Mammary microvascular endothelial cell (primary cell): ENCODE data around the gene FMO1. TPM values are rescaled to one million over a fixed set of nuclear protein-coding genes. Genes with fewer than 3 reads are reported as not detected.

Experiments
- total RNA-seq: library from RNA; depleted of rRNA; stranded (reverse); fragments of >200 nt; gene quantifications from 2 replicates; pipeline ENCODE4 v1.2.3, GENCODE V29; 2015

The FMO1 gene
- not detected in 2 replicates for total RNA-seq

GRCh38 chr1:171248302-171248701 is at the start of gene FMO1:
FMO1 (plus strand) TSS chr1:171248494; CDS start chr1:171258088, 9,594 bp downstream.

GRCh38 chr1:171313835-171314320 is 65.6 kb downstream of the FMO1 start, which contains the start of gene FMO4:
FMO4 (plus strand) TSS chr1:171314183; CDS start chr1:171319826, 5,643 bp downstream.

Other genes starting within 250 kb of the FMO1 start
- not detected in 2 replicates for gene FMO3, start 157.6 kb upstream of the FMO1 start, total RNA-seq
- not detected in 2 replicates for gene FMO2, start 63.2 kb upstream of the FMO1 start, total RNA-seq
- 0.27 and 0.64 TPM in 2 replicates for gene FMO4, start 65.7 kb downstream of the FMO1 start, total RNA-seq
- gene PRRC2C, start 237.0 kb downstream of the FMO1 start, total RNA-seq, result 63.7 and 65.2 TPM in 2 replicates